Hepatocyte (in vitro differentiated cells): ENCODE results near the gene NXT1.

Experiments used
- EZH2 ChIP-seq: fragments of 200-600 bp; sonication (generic); IDR thresholded peaks from 2 replicates; pipeline ENCODE4 v1.6.1; 2016; ENCODE audit warnings: antibody characterized with exemption, mild to moderate bottlenecking, borderline replicate concordance
- EZH2phosphoT487 ChIP-seq: fragments of 200-600 bp; sonication (generic); IDR thresholded peaks from one replicate; pipeline ENCODE4 v1.6.1; 2018; ENCODE audit warnings: antibody characterized with exemption, mild to moderate bottlenecking, low read depth, moderate library complexity; ENCODE audit not compliant: unreplicated experiment, severe bottlenecking
- TF ChIP-seq, protein P1 (sequence below): fragments of 200-600 bp; sonication (generic); IDR thresholded peaks from 2 replicates; pipeline ENCODE4 v1.5.1; 2016; ENCODE audit warnings: antibody characterized with exemption, mild to moderate bottlenecking; ENCODE audit not compliant: poor library complexity

DNA sequence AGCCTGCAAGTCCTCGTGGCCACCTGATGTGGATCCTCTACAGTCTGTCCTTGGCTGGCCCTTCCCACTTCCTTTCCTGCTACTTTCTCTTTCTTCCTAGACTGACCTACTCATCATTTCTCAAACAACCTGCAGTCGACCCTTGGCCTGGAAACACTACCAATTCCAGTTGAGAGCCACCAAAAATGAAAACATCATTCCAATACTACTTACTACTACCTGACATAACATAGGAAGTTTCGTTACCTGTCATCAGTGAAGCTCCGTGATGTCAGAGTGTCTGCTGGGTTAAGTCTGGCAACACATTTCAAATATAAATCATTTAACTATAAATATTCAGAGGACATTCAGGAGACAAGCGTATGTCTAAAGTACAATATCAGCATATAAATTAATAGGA lies 25.2 kb downstream of the NXT1 start:
- TF ChIP-seq, protein P1, sequence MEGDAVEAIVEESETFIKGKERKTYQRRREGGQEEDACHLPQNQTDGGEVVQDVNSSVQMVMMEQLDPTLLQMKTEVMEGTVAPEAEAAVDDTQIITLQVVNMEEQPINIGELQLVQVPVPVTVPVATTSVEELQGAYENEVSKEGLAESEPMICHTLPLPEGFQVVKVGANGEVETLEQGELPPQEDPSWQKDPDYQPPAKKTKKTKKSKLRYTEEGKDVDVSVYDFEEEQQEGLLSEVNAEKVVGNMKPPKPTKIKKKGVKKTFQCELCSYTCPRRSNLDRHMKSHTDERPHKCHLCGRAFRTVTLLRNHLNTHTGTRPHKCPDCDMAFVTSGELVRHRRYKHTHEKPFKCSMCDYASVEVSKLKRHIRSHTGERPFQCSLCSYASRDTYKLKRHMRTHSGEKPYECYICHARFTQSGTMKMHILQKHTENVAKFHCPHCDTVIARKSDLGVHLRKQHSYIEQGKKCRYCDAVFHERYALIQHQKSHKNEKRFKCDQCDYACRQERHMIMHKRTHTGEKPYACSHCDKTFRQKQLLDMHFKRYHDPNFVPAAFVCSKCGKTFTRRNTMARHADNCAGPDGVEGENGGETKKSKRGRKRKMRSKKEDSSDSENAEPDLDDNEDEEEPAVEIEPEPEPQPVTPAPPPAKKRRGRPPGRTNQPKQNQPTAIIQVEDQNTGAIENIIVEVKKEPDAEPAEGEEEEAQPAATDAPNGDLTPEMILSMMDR = no peak
- TF ChIP-seq EZH2phosphoT487 = no peak
- TF ChIP-seq EZH2 = no peak
